Activated T-helper 1 cell treated with anti-CD3 and anti-CD28 coated beads, Interleukin-2, amount 50 U/mL, for 16 hours (primary cell): ENCODE measurements around the gene TBX3.

Experiments used
- DNase-seq, 2 donors: peaks; one replicate each; pipeline ENCODE4 v3.0.0-alpha.2; 2020; ENCODE audit warnings: low read depth in 1 of 2, low spot score in 1 of 2

The TBX3 gene

DNA sequence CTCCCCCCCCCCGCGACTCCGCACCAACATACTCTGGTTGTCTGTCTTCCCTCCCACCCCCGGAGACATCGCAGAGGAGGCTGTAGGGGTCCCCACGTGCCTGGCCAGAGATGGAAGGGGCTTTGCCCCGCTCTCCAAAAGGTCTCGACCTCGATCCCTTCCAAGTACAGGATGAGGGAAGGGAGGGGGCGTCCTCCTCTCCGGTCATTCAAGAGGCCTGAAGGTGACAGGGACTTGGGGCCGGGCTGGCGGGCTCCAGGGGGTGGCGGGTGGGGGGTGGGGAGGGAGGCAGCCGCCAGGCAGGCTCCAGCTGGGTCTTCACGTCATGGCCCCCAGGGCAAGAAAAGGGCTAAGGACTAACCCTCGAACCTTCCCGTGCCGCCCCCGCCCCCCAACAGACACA lies 15.1 kb downstream of the TBX3 start:
- no peak for DNase-seq

DNA sequence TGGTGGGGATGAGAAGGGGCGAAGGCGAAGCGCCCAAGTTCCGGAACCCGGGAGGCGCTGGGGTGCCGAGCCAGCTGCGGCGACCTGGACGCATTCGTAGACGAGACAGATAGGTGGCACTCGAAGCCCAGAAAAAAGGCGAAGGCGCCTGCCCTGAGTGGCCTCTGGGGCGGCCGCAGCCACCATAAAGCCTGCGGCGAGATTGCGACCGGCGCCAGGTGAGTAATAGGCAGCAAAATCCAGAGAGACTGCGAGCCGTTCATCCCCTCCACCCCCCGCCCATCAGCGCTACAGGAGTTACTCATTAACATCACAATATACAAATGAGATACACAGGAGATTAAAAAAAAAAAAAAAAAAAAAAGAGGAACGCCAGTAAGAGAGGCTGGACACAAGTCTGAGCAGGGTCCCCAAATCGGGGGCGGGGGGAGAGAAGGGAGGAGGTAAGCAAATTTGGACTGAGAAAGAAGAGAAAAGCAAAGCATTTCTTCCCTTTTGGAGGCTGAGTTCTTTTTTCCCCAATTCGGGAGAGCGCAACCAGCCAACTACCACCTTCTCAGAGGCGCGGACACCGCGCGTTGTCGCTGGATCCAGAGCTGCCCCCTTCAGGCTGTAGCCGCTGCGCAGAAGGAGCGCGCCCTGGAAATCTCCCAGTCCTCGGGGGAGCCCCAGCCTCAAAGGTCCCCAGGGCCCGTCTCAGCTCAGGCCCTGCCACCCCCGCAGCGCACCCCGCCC lies 15.7 kb downstream of the TBX3 start:
- no peak for DNase-seq

DNA sequence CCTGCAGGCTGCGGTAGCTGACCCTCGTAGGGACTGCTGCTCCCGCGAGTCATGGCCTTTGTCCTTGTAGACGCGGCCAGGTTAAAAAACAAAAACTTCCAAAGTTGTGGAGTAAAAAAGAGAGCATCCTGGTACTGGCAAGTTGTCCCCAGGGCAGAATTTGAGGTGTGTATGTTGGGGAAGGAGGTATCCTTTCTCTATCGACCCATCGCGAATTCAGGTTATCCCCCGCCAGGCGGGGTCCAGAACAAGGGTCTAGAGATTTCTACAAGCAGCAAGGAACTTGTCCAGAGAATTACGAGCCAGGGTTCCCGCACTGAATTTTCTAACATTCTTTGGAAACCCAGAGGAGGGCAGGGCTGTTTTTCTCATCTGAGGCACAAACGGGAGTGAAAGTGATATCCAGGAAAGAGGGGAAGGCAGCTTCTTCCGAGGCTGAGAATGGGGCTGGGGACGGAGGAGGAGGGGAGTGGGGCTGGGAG lies 16.3 kb downstream of the TBX3 start:
- no peak for DNase-seq

DNA sequence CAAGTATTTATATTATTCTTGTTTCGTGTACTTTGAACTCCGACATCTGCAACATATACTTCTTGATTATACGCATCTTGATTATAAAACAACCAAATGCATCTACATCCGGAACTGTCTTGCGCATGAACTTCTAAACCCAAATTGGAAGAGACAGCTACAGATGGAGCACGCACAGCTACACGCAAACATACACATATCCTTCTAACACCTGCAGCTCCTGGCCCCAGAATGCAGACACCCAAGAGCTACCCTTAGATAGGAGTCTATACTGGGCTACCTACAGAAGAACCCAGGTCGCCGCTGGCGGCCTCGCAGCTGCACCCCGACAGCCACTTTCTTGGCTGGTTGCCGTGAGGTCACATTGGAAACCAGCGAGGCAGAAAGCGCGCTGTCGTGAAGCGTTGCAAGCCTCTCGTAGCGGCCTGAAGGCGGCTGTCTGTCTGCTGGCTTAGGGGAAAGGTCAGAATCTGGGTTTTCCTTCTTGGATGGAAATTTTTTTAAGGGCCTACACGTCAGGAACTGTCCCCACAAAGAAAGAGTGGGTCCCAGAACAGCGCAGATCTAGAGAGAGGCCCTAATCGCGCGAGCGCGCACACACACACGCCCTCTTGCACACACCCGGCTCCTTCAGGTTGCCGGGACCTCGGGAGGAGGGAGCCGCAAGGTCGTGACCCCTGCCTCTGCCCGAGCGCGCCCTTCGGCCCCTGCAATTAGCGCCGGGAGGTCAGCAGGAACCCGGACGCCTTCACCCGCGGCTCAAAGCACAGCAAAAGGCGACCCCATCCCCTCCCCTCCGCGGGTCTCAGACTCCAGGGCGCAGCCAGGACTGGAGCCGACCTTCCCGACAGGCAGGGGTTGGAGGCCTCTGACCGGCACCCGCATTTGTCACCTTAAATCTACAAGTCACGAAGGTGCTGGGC lies 17.0 kb downstream of the TBX3 start:
- DNase-seq = no peak

DNA sequence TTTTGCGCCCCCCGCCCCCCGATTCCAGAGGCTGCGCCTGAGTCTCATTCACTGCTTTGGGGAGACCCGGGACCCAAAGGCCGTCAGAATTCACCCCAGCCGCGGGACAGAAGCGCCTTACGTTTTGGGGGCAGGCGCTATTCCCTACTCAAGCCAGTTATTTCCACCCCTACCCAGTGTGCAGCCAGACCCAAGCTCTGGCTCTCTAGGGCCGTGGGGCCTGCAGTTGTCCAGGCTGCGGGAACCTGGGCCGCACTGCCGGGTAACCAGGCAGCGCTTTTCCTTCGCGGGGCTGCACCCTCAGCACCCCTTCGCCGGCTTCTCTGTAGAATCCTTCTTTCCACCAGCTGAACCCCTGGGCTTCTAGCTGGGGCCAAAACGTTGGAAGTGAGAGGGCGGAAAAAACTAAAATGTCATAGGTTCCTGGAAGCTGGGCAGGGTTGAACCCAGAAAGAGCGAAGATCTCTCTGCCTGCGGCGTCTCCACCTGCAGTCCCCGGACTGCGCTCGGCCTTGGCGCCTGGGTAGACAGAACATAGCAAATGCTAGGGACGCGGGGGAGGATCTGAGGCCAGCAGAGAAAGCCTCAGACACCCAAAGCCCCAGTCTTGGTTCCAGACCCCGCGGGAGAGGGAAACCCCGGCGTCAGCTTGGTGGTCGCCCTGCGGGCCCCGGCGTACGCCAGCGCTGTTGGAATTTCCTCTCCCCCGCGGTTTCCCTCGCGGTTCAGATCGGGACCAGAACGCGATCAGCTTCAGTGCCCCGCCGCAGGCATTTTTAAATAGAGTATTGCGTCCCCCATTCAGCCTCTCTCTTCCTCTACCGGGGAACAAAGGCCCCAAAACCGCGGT lies 18.3 kb downstream of the TBX3 start:
- no peak for DNase-seq

- no peak for DNase-seq
Observed at GRCh38 chr12:114664651-114665320, 19.2 kb downstream of the TBX3 start.

DNA sequence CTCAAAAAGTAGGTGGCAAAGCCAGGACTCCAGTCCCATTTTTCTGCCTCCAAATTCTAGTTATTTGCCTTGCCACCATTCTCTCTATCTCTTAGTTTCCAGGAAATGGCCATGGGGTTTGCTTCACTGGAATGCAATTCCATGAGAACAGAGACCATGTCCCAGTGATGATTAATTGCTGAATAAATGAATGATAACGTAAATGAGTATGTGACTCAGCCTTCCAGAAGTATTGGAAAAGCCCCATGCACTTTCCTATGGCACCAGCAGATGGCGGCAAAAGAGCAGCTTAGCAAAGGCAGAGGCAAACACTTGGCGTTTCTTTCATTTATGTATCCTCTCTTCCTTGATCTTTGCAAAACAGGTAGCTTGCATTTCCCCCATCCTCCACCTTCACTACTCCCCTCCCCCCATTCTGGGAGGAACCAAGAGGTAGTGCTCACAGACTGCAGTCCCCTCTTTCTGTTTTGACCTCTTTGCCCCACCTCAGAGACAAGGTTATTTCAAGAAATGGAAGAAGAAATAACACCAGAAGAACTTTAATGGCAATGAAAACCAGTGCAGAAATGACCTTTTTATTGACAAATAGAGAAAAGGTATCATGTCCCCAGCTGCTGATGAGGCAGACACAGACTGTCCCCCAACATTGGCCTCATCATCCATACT lies 21.3 kb downstream of the TBX3 start:
- peak; percentile 17 to 19 for DNase-seq

- DNase-seq = no peak
Observed at GRCh38 chr12:114661245-114661644, 22.7 kb downstream of the TBX3 start.

GRCh38 chr12:114659084-114659483 lies 24.9 kb downstream of the TBX3 start:
- no peak for DNase-seq

- no peak for DNase-seq
Observed at GRCh38 chr12:114658002-114658441, 26.0 kb downstream of the TBX3 start.

DNA sequence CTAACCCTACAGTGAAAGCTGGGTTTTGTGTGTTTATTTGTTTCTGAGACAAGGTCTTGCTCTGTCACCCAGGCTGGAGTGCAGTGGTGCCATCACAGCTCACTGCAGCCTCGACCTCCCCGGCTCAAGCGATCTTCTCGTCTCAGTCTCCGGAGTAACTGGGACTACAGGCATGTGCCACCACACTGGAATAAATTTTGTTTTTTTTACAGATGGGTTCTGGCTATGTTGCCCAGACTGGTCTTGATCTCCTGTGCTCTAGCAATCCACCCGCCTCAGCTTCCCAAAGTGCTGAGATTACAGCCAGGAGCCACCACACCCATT lies 26.4 kb downstream of the TBX3 start:
- DNase-seq = no peak

DNA sequence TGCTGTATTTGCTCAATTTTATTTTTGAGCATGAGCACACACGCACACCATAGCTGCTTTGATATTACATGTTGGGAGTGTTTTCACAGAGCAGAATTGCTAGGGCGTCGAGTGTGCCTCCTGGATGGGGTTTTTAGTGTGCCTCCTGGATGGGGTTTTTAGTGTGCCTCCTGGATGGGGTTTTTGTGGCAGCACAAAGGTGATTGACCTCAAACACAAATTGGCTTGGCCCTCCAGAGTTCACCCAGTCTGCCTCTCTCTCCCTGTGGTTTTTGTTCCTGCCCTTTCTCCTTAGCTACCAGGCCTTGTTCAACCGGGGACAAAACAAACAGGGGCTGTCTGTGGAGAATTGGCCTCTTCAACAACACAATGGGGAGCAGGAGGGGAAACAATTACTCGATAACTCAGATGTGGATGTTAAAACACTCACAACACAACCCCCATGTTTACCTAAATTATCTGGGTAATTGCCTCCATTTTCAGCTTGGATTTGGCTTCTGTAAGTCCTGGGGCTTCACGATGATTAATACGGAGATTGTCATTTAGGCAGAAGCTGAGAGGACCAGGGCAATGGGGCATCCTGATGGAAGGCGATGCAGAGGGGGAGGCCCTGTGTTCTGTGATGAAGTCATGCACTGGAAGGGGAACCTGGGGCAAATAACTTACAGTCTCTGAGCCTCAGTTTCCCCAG lies 26.9 kb downstream of the TBX3 start:
- DNase-seq = no peak

DNA sequence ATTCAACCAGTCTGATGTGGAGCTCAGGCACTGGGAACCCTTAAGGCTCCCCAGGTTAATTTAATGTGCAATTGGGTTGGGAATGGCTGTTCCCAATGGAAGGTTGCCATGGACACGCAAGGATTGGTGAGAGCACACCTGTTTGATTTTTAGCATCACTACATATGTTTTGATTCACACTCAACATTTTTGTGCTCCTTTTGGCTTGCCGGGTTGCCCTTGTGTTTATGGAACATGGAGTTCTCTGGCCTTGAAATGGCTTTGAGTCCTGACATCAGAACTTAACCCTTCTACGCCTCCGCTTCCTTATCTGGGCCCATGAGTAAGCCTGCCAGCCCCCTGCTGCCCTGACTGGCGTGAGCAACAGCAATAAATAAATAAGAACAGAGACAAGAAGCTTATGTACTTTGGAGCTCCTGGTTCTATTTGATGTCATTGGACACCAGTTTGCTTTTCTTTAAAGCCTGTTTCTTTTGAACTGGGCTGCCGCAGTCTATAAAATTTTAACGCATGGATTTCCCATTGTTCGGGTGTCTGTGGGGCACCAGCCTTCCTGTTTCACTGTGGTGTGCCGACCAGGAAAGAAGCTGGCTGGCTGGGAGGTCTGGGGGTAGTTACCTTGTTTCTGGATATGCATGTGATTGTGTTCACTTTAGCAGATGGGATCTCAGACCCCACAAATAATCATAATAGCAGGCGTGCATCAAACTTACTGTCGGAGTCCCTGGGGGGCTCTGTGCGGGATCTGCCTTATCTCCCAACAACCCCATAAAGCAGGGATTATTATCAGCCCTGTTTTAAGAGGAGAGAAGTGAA lies 27.8 kb downstream of the TBX3 start:
- no peak for DNase-seq

GRCh38 chr12:114649585-114649984 lies 34.4 kb downstream of the TBX3 start:
- DNase-seq = no peak

DNA sequence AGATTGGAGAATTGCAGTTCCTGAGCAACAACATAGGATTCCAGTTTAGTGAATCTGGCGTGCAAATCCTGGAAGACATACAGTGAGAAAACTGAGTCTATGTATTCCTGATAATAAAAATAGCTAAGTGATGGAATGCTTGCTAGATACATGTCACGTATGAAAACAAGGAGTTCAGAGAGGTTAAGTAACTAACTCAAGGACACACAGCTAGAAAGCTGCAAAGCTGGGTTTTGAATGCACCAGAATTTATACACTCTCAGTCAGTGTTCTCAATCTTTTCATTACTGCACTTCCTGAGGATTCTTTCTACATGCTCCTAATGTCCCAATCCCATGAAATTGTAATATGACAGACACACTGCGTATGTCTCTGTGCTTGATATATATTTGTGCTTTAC lies 35.3 kb downstream of the TBX3 start:
- no peak for DNase-seq

- DNase-seq = no peak
Observed at GRCh38 chr12:114638790-114639435, 45.1 kb downstream of the TBX3 start.

GRCh38 chr12:114636723-114637480 lies 47.1 kb downstream of the TBX3 start:
- no peak for DNase-seq

DNA sequence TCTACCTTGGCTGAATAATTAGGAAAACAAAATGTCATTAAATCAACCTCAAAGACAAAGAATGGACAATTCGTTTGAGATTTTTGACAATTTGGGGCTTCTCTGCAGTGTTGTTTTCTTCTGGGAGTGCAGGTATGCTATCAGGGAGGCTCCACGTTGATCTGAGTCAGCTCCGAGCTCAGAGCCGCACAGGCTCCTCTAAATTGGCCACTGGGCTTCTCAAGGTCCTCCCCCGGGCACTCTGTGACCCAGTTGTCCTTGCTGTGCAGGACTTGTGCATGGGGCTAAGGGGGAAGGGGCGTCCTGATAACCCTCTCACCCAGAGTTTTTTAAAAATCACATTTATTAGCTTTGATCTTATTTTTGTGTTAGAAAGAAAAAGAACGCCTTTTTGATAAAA lies 52.7 kb downstream of the TBX3 start:
- DNase-seq = no peak
